ENCODE results near the gene NXF2.
"Not testable (repeated sequence)": the region's sequence is repeated elsewhere in the genome, so short reads cannot be mapped to it uniquely, and the experiment has no call there.

The NXF2 gene

GRCh38 chrX:102246893-102247292 is at the start of gene NXF2:
Gene NXF2, plus strand, starts transcription at chrX:102247167. Its CDS starts 59,912 bp downstream, at chrX:102307079.
- not testable (repeated sequence) for H3K36me3 ChIP-seq (ENCODE audit: insufficient read depth, low read length); H3K4me1 ChIP-seq (ENCODE audit: insufficient read depth, low read length, severe bottlenecking); H3K9me3 ChIP-seq (ENCODE audit: low read length); H3K27me3 ChIP-seq (ENCODE audit: insufficient read depth, low read length); H3K4me2 ChIP-seq (ENCODE audit: low read length); H3K79me2 ChIP-seq (ENCODE audit: insufficient read depth, low read length); H2AFZ ChIP-seq (ENCODE audit: low read length); H3K4me3 ChIP-seq (ENCODE audit: low read depth, low read length, poor library complexity, severe bottlenecking); H3F3A ChIP-seq (ENCODE audit: insufficient read depth, low read length); H3K9me2 ChIP-seq (ENCODE audit: low read depth, low read length); H3K27ac ChIP-seq (ENCODE audit: low read depth, low read length, poor library complexity, severe bottlenecking); H3K9ac ChIP-seq (ENCODE audit: low read length); H4K20me1 ChIP-seq (ENCODE audit: insufficient read depth, low read length)

- not testable (repeated sequence) for H3K36me3 ChIP-seq (ENCODE audit: insufficient read depth, low read length); H3K9ac ChIP-seq (ENCODE audit: low read length); H3K79me2 ChIP-seq (ENCODE audit: insufficient read depth, low read length); H3K4me2 ChIP-seq (ENCODE audit: low read length); H3K4me3 ChIP-seq (ENCODE audit: low read depth, low read length, poor library complexity, severe bottlenecking); H2AFZ ChIP-seq (ENCODE audit: low read length); H3F3A ChIP-seq (ENCODE audit: insufficient read depth, low read length); H3K9me3 ChIP-seq (ENCODE audit: low read length); H3K4me1 ChIP-seq (ENCODE audit: insufficient read depth, low read length, severe bottlenecking); H3K9me2 ChIP-seq (ENCODE audit: low read depth, low read length); H3K27me3 ChIP-seq (ENCODE audit: insufficient read depth, low read length); H4K20me1 ChIP-seq (ENCODE audit: insufficient read depth, low read length); H3K27ac ChIP-seq (ENCODE audit: low read depth, low read length, poor library complexity, severe bottlenecking)
Observed at GRCh38 chrX:102207940-102208339, 39.0 kb upstream of the NXF2 start.

GRCh38 chrX:102214986-102215385 is 32.0 kb upstream of the NXF2 start, which contains the start of gene TCP11X1:
Gene TCP11X1, plus strand, starts transcription at chrX:102215301.
- not testable (repeated sequence) for H3K9me3 ChIP-seq (ENCODE audit: low read length); H3K9ac ChIP-seq (ENCODE audit: low read length); H3K27ac ChIP-seq (ENCODE audit: low read depth, low read length, poor library complexity, severe bottlenecking); H3K9me2 ChIP-seq (ENCODE audit: low read depth, low read length); H3K4me3 ChIP-seq (ENCODE audit: low read depth, low read length, poor library complexity, severe bottlenecking); H3K79me2 ChIP-seq (ENCODE audit: insufficient read depth, low read length); H2AFZ ChIP-seq (ENCODE audit: low read length); H3K27me3 ChIP-seq (ENCODE audit: insufficient read depth, low read length); H3K4me1 ChIP-seq (ENCODE audit: insufficient read depth, low read length, severe bottlenecking); H3K36me3 ChIP-seq (ENCODE audit: insufficient read depth, low read length); H3F3A ChIP-seq (ENCODE audit: insufficient read depth, low read length); H3K4me2 ChIP-seq (ENCODE audit: low read length); H4K20me1 ChIP-seq (ENCODE audit: insufficient read depth, low read length)

- H3K4me1 ChIP-seq (ENCODE audit: insufficient read depth, low read length, severe bottlenecking); H3K9me3 ChIP-seq (ENCODE audit: low read length); H3K4me2 ChIP-seq (ENCODE audit: low read length); H3K9ac ChIP-seq (ENCODE audit: low read length); H3K27me3 ChIP-seq (ENCODE audit: insufficient read depth, low read length); H3K79me2 ChIP-seq (ENCODE audit: insufficient read depth, low read length); H2AFZ ChIP-seq (ENCODE audit: low read length); H3K27ac ChIP-seq (ENCODE audit: low read depth, low read length, poor library complexity, severe bottlenecking); H3K4me3 ChIP-seq (ENCODE audit: low read depth, low read length, poor library complexity, severe bottlenecking); H3K9me2 ChIP-seq (ENCODE audit: low read depth, low read length); H3K36me3 ChIP-seq (ENCODE audit: insufficient read depth, low read length); H3F3A ChIP-seq (ENCODE audit: insufficient read depth, low read length); H4K20me1 ChIP-seq (ENCODE audit: insufficient read depth, low read length): not testable (repeated sequence)
Observed at GRCh38 chrX:102216497-102216896, 30.5 kb upstream of the NXF2 start.

- H3K79me2 ChIP-seq (ENCODE audit: insufficient read depth, low read length); H3K27me3 ChIP-seq (ENCODE audit: insufficient read depth, low read length); H3K4me2 ChIP-seq (ENCODE audit: low read length); H4K20me1 ChIP-seq (ENCODE audit: insufficient read depth, low read length); H2AFZ ChIP-seq (ENCODE audit: low read length); H3K9me2 ChIP-seq (ENCODE audit: low read depth, low read length); H3K36me3 ChIP-seq (ENCODE audit: insufficient read depth, low read length); H3K4me3 ChIP-seq (ENCODE audit: low read depth, low read length, poor library complexity, severe bottlenecking); H3K4me1 ChIP-seq (ENCODE audit: insufficient read depth, low read length, severe bottlenecking); H3K9ac ChIP-seq (ENCODE audit: low read length); H3K27ac ChIP-seq (ENCODE audit: low read depth, low read length, poor library complexity, severe bottlenecking); H3F3A ChIP-seq (ENCODE audit: insufficient read depth, low read length); H3K9me3 ChIP-seq (ENCODE audit: low read length): not testable (repeated sequence)
Observed at GRCh38 chrX:102235678-102236077, 11.3 kb upstream of the NXF2 start.

GRCh38 chrX:102240265-102240664 is 6.7 kb upstream of the NXF2 start:
- H3F3A ChIP-seq (ENCODE audit: insufficient read depth, low read length); H3K27me3 ChIP-seq (ENCODE audit: insufficient read depth, low read length); H3K9ac ChIP-seq (ENCODE audit: low read length); H3K9me3 ChIP-seq (ENCODE audit: low read length); H3K4me1 ChIP-seq (ENCODE audit: insufficient read depth, low read length, severe bottlenecking); H3K36me3 ChIP-seq (ENCODE audit: insufficient read depth, low read length); H3K79me2 ChIP-seq (ENCODE audit: insufficient read depth, low read length); H3K9me2 ChIP-seq (ENCODE audit: low read depth, low read length); H2AFZ ChIP-seq (ENCODE audit: low read length); H3K4me2 ChIP-seq (ENCODE audit: low read length); H3K4me3 ChIP-seq (ENCODE audit: low read depth, low read length, poor library complexity, severe bottlenecking); H4K20me1 ChIP-seq (ENCODE audit: insufficient read depth, low read length); H3K27ac ChIP-seq (ENCODE audit: low read depth, low read length, poor library complexity, severe bottlenecking): not testable (repeated sequence)

- H3K9ac ChIP-seq (ENCODE audit: low read length); H3K27ac ChIP-seq (ENCODE audit: low read depth, low read length, poor library complexity, severe bottlenecking); H3K36me3 ChIP-seq (ENCODE audit: insufficient read depth, low read length); H2AFZ ChIP-seq (ENCODE audit: low read length); H3K79me2 ChIP-seq (ENCODE audit: insufficient read depth, low read length); H3K9me3 ChIP-seq (ENCODE audit: low read length); H3K9me2 ChIP-seq (ENCODE audit: low read depth, low read length); H3F3A ChIP-seq (ENCODE audit: insufficient read depth, low read length); H3K4me3 ChIP-seq (ENCODE audit: low read depth, low read length, poor library complexity, severe bottlenecking); H3K4me2 ChIP-seq (ENCODE audit: low read length); H3K27me3 ChIP-seq (ENCODE audit: insufficient read depth, low read length); H3K4me1 ChIP-seq (ENCODE audit: insufficient read depth, low read length, severe bottlenecking); H4K20me1 ChIP-seq (ENCODE audit: insufficient read depth, low read length): not testable (repeated sequence)
Observed at GRCh38 chrX:102272231-102272630, 25.3 kb downstream of the NXF2 start.
